Cerebellar nuclear complex (tissue), 1 donor: ENCODE results near the gene LRRC70.
"Not testable (repeated sequence)": the region's sequence is repeated elsewhere in the genome, so short reads cannot be mapped to it uniquely, and the experiment has no call there.

Experiments used
- DNase-seq, 2 experiments: peaks; one replicate each; lab custom pipeline; 2025; lab: John Stamatoyannopoulos, UW

The LRRC70 gene

DNA sequence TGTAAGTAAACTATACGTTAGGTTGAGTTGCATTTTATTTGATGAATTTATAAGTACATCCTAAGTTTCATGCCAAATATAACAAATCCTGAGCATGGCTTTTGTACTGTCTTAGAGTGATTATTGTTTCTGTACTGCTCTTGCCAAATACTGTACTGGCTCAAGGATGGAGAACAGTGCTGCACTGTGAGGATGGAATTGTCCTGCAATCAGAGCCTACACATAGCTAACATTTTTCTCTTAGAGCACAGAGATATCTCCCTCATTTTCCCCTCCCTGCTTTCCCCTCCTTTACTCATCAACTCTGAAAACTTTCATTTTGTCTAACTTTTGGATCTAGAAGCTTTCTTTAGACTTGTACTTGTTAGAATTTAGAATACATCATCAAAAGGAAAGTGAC is 28.3 kb downstream of the LRRC70 start:
- DNase-seq, result no peak

DNA sequence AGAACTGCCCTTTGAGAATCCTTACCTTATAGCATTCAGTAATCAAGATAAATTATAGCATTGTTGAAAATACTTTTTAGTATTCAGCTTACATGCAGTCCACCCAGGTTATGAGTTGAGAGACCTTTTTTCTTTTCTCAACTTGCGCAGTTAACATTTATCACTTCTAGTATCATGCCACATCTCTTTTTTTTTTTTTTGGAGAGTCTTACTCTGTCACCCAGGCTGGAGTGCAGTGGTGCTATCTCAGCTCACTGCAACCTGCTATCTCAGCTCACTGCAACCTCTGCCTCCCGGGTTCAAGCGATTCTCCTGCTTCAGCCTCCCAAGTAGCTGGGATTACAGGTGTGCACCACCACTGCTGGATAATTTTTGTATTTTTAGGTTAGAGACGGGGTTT is 29.0 kb downstream of the LRRC70 start:
- no peak for DNase-seq

DNA sequence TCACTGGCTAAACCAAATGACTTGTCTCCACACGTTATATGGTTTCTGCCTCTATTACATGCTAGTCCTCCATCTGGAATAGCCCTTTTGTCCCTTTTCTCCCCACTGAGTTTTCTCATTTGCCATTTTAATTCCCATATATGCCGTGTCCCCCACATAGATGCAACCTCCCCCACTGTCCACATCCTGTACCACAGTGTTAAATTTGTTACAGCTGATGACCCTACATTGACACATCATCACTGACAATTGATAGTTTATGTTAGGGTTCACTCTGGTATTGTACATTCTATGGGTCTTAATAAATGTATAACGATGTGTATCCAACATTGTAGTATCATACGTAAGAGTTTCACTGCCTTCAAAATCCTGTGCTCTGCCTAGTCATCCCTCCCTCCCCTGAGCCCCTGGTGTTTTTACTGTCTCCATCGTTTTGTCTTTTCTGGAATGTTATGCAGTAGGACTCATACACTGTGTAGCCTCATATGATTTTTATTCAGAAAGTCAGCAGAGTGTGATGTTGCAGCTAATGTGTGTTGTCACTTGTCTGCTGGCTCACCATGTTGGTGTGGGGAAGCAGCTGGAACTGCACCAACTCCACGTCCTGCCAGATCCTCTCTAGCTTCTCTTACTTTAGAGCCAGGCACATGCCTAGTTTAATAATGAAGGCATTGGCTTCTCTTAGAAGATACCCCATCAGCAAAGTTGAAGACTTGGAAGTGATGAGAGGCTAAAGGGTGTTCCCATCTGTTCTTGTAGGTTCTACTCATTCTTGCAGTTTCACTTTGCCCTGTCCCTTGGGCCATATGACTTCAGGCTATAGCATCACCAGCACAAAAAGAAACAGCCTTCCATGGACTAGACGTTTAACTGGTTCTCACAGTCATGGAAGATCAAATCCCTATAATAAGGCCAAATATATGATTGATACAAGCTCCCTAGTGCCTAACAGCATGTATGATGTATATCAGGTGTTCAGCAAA is 30.2 kb downstream of the LRRC70 start:
- DNase-seq, result no peak

GRCh38 chr5:62614355-62614754 is 35.7 kb downstream of the LRRC70 start:
- no peak for DNase-seq

- DNase-seq, result no peak
Measured at GRCh38 chr5:62616615-62617277, 38.1 kb downstream of the LRRC70 start.

GRCh38 chr5:62617943-62618342 is 39.3 kb downstream of the LRRC70 start:
- DNase-seq, result no peak

DNA sequence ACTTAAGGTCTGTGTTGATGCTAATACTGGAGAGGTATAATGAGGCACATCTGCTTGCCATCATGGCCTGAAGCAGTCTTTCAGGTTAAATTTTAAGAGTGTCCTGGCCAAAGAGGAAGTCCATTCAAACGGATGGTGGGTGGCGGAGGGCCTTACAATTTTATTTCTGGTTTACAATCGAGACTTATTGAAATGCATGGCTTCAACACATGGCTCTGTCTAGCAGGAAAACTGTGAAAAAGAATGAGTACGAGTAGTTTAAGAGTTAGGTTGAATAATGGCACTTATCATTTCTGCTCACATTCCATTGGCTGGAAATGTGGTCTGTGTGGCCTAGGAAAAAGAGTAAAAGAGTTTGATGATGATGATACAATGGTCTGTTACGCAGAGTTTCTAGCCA is 42.1 kb downstream of the LRRC70 start:
- DNase-seq, result no peak

GRCh38 chr5:62621280-62621679 is 42.7 kb downstream of the LRRC70 start:
- no peak for DNase-seq

DNA sequence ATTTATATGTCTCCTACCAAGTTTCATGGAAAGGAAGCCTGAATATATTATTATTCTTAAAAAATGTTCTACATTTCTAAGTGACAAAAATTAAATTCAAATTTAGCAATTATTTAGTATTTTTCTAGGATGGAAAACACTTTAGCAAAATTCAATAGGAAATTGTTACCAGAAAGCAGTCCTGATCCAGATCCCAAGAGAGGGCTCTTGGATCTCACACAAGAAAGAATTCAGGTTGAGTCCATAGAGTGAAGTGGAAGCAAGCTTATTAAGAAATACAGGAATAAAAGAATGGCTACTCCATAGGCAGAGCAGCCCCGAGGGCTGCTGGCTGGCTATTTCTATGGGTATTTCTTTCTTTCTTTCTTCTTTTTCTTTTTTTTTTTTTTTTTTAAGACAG is 44.7 kb downstream of the LRRC70 start:
- no peak for DNase-seq

DNA sequence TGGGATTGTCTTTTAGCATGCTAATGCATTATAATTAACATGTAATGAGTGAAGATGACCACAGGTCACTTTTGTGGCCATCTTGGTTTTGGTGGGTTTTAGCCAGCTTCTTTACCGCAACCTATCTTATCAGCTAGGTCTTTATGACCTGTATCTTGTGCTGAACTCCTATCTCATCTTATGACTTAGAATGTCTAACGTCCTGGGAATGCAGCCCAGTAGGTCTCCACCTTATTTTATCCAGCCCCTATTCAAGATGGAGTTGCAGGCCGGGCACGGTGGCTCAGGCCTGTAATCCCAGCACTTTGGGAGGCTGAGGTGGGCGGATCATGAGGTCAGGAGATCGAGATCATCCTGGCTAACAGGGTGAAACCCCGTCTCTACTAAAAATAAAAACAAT is 45.8 kb downstream of the LRRC70 start:
- DNase-seq, result not testable (repeated sequence)

GRCh38 chr5:62626534-62626933 is 47.9 kb downstream of the LRRC70 start:
- DNase-seq, result no peak

DNA sequence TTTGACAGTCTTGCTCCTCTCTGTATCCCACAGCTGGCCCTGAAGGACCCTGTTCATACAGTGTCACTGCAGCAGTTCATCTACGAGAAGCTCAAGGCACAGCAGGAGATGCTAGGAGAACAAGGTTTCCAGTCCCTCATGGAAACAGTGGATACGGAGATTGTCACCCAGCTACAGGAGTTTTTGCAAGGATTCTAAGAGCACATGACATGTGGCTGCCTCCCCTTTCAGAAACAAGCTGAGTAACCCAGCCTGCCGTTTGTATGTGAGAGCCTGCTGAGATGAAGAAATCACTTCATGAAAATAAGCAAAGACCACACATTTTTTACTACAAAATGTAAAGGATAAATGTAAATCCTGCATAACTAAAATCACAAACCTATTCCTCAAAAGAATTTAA is 48.5 kb downstream of the LRRC70 start:
- no peak for DNase-seq

GRCh38 chr5:62627901-62628300 is 49.3 kb downstream of the LRRC70 start:
- no peak for DNase-seq
